ENCODE results near the gene SLC25A36.

- no peak for TF ChIP-seq CTCF (conservative IDR thresholded peaks at IDR 0.05)
- TF ChIP-seq EZH2 (IDR thresholded peaks at IDR 0.05; ENCODE audit: low read depth), result no peak
Measured at GRCh38 chr3:140941090-140941433, 574 bp upstream of the SLC25A36 start.

Data from PC-9 (cell line).